Stimulated activated CD8-positive, alpha-beta memory T cell treated with anti-CD3 and anti-CD28 coated beads, Interleukin-12 subunit alpha, Interleukin-12 subunit beta, amount 100 ng/mL, for 24 hours (primary cell): ENCODE data around the gene GM2A.
"Not testable (repeated sequence)": the region's sequence is repeated elsewhere in the genome, so short reads cannot be mapped to it uniquely, and the experiment has no call there.

Experiments used
- DNase-seq: peaks from one replicate; pipeline ENCODE4 v3.0.0-alpha.2; 2020; ENCODE audit errors: extremely low read depth

The GM2A gene

GRCh38 chr5:151286246-151286645 lies 33.3 kb downstream of the GM2A start:
- DNase-seq, result no peak

GRCh38 chr5:151288180-151288579 lies 35.2 kb downstream of the GM2A start:
- DNase-seq, result no peak

- no peak for DNase-seq
Measured at GRCh38 chr5:151293624-151294023, 40.6 kb downstream of the GM2A start.

GRCh38 chr5:151295138-151295537 lies 42.2 kb downstream of the GM2A start:
- no peak for DNase-seq

- DNase-seq, result no peak
Measured at GRCh38 chr5:151295791-151296477, 42.9 kb downstream of the GM2A start.

- DNase-seq, result no peak
Measured at GRCh38 chr5:151296478-151296830, 43.5 kb downstream of the GM2A start.

DNA sequence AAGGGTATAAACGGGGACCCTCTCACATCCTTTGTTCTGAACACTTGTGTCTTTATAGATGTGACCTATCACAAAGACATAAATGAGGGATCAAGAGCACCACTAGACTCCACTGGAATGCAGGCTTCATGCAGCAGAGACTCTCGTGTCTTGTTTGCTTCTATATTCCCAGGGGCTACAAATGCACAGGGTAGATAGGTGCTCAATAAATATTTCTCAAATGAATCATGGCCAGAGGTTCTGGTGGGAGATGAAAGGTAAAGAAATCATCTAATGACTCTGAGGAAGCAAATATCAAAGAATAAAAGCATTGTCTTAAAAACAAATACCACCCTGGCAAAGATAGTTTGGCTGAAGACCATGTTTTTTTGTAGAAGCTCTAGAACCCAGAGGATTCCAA lies 44.0 kb downstream of the GM2A start:
- DNase-seq, result no peak

GRCh38 chr5:151298063-151298855 lies 45.3 kb downstream of the GM2A start:
- DNase-seq, result no peak

DNA sequence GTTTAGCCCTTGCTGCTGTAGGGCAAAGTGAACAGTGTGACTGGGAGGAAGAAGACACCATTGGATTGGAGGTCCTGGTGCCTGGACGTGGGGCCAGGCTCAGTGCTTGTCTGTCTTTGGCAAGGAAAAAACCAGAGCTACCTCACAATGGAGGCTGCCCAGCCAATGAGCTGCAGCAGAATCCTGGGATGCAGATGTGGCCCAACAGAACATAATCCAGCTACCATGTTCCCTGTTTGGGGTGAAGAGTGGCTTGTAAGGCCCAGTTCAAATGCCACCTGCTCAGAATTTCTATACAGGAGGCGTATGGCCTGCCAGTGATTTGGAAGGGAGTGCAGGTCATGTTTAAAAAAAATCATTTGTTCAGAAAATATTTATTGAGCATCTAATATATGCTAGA lies 50.7 kb downstream of the GM2A start, which contains the start of gene SLC36A3:
SLC36A3 (minus strand) TSS at position 101 of the 400 bp plus-strand sequence. CDS start 412 bp downstream, outside the sequence.
- DNase-seq, result no peak

- DNase-seq, result not testable (repeated sequence)
Measured at GRCh38 chr5:151309266-151309665, 56.3 kb downstream of the GM2A start.

DNA sequence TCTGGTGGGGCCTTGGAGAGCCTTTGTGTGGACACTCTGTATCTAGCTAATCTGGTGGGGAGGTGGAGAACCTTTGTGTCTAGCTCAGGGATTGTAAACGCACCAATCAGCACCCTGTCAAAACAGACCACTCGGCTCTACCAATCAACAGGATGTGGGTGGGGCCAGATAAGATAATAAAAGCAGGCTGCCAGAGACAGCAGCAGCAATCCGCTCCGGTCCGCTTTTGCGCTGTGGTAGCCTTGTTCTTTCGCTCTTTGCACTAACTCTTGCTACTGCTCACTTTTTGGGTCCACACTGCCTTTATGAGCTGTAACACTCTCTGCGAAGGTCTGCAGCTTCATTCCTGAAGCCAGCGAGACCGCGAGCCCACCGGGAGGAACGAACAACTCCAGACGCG lies 56.8 kb downstream of the GM2A start:
- not testable (repeated sequence) for DNase-seq

- no peak for DNase-seq
Measured at GRCh38 chr5:151310932-151311331, 57.9 kb downstream of the GM2A start.

DNA sequence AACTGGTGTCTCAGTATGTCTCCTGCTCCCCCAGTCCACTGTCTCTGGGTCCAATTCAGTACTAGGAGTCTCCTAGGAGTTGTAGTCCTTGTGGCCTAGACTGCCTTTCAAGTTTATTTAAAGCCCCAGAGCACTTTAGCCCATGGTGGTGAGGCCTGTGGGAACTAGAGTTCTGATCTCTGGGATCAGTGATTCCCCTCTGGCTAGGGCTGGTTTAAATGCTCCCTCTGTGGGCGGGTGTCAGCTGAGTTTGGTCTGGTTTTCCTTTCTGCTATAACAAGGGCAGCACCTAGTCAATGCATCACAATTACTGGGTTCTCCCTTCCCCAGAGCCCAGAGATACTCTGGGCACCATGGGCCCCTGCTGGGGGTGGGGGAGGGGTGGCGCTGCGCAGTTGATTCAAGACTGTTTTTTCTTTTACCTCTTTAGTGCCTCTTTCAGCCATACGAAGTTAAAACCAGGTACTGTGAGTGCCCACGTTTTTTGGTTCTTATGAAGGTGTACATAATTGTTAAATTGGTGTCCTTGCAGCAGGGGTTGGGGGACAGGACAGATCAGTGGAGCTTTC lies 59.9 kb downstream of the GM2A start:
- DNase-seq, result no peak

- no peak for DNase-seq
Measured at GRCh38 chr5:151313357-151313756, 60.4 kb downstream of the GM2A start.

GRCh38 chr5:151315998-151316597 lies 63.1 kb downstream of the GM2A start:
- DNase-seq, result peak; percentile 7

- no peak for DNase-seq
Measured at GRCh38 chr5:151317871-151318270, 64.9 kb downstream of the GM2A start.

GRCh38 chr5:151318850-151319732 lies 66.1 kb downstream of the GM2A start:
- DNase-seq, result no peak
